ENCODE results near the gene SLC35B2. TPM values are rescaled to one million over a fixed set of nuclear protein-coding genes. Genes with fewer than 3 reads are reported as not detected.
A peak's percentile ranks its signal among the peaks of the same experiment; 100 is the strongest.

SLC35B2 gene
- total and polyA plus RNA-seq, 9 of the 15 experiments (the other 6 are each of a cell fraction or from before 2014, with no cell fraction given): 14.5 to 59.1 (median 47.1) TPM

DNA sequence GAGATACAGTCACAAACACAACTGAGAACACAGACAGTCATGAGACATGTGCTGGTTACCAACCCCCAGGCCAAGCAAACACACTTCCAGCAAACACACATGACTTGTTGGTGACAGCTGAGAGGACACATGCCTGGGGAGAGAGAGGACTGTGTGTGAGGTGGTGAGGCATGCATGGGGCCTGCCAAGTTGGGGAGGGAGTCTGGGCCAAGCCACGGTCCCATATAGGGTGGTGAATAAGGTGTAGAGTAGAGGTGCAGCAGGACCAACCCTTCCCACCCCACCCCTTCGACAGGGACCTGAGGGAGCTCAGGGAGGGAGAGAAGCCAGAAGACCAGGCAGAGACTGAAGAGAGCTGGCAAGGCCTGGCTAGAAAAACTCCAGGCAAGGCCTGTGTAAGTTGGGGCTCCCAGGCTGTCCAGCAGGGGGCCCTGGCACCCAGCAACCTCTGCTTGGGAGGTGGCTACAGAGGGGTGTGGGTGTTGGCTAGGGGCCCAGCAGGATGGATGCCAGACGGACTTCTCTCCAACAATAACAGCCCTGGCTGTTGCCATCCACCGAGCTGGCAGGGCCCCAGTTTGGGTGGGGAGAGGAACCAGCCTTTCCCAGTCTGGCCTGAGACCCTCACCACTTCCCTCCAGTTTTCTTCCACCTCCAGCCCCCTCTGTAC, 35.9 kb downstream of the SLC35B2 start (continued):
- peak in 1 of 2 experiments; percentile 35; a peak in 1 of 4 replicates for TF ChIP-seq HDAC1 (IDR thresholded peaks at IDR 0.05)
- TF ChIP-seq ILK (tag; IDR thresholded peaks at IDR 0.05; ENCODE audit: borderline replicate concordance, low read depth): no peak
- 0 out of 2 replicates have a peak, but pooled peaks have one; percentile 33 for TF ChIP-seq CREM (IDR thresholded peaks at IDR 0.05; ENCODE audit: low read depth)
- TF ChIP-seq, protein P1, sequence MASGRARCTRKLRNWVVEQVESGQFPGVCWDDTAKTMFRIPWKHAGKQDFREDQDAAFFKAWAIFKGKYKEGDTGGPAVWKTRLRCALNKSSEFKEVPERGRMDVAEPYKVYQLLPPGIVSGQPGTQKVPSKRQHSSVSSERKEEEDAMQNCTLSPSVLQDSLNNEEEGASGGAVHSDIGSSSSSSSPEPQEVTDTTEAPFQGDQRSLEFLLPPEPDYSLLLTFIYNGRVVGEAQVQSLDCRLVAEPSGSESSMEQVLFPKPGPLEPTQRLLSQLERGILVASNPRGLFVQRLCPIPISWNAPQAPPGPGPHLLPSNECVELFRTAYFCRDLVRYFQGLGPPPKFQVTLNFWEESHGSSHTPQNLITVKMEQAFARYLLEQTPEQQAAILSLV (tag; IDR thresholded peaks at IDR 0.05): no peak
- no peak for TF ChIP-seq SMAD1 (IDR thresholded peaks at IDR 0.05; ENCODE audit: low read depth, low read length, partially characterized antibody)
- TF ChIP-seq BRD9 (IDR thresholded peaks at IDR 0.05; ENCODE audit: low read depth, partially characterized antibody): no peak
- no peak for TF ChIP-seq ZNF184 (CRISPR knock-in tag; IDR thresholded peaks at IDR 0.05)
- TF ChIP-seq ASH1L (IDR thresholded peaks at IDR 0.05; ENCODE audit: borderline replicate concordance, low read depth, partially characterized antibody): no peak
- no peak for TF ChIP-seq PPARD (CRISPR knock-in tag; IDR thresholded peaks at IDR 0.05)
- no peak for TF ChIP-seq MAFF (IDR thresholded peaks at IDR 0.05; ENCODE audit: low read length)
- TF ChIP-seq CCNT2 (IDR thresholded peaks at IDR 0.05; ENCODE audit: borderline replicate concordance, extremely low read depth, insufficient read length, low read depth, low read length): no peak
- TF ChIP-seq, protein P2, sequence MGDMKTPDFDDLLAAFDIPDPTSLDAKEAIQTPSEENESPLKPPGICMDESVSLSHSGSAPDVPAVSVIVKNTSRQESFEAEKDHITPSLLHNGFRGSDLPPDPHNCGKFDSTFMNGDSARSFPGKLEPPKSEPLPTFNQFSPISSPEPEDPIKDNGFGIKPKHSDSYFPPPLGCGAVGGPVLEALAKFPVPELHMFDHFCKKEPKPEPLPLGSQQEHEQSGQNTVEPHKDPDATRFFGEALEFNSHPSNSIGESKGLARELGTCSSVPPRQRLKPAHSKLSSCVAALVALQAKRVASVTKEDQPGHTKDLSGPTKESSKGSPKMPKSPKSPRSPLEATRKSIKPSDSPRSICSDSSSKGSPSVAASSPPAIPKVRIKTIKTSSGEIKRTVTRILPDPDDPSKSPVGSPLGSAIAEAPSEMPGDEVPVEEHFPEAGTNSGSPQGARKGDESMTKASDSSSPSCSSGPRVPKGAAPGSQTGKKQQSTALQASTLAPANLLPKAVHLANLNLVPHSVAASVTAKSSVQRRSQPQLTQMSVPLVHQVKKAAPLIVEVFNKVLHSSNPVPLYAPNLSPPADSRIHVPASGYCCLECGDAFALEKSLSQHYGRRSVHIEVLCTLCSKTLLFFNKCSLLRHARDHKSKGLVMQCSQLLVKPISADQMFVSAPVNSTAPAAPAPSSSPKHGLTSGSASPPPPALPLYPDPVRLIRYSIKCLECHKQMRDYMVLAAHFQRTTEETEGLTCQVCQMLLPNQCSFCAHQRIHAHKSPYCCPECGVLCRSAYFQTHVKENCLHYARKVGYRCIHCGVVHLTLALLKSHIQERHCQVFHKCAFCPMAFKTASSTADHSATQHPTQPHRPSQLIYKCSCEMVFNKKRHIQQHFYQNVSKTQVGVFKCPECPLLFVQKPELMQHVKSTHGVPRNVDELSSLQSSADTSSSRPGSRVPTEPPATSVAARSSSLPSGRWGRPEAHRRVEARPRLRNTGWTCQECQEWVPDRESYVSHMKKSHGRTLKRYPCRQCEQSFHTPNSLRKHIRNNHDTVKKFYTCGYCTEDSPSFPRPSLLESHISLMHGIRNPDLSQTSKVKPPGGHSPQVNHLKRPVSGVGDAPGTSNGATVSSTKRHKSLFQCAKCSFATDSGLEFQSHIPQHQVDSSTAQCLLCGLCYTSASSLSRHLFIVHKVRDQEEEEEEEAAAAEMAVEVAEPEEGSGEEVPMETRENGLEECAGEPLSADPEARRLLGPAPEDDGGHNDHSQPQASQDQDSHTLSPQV (IDR thresholded peaks at IDR 0.05): 0 out of 2 replicates have a peak, but pooled peaks have one; percentile 21
- TF ChIP-seq C11orf30 (IDR thresholded peaks at IDR 0.05; ENCODE audit: low read depth): no peak
- no peak for TF ChIP-seq NCOA6 (IDR thresholded peaks at IDR 0.05)
- TF ChIP-seq, protein P3, sequence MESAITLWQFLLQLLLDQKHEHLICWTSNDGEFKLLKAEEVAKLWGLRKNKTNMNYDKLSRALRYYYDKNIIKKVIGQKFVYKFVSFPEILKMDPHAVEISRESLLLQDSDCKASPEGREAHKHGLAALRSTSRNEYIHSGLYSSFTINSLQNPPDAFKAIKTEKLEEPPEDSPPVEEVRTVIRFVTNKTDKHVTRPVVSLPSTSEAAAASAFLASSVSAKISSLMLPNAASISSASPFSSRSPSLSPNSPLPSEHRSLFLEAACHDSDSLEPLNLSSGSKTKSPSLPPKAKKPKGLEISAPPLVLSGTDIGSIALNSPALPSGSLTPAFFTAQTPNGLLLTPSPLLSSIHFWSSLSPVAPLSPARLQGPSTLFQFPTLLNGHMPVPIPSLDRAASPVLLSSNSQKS (CRISPR knock-in tag; IDR thresholded peaks at IDR 0.05): no peak
- TF ChIP-seq, protein P4, sequence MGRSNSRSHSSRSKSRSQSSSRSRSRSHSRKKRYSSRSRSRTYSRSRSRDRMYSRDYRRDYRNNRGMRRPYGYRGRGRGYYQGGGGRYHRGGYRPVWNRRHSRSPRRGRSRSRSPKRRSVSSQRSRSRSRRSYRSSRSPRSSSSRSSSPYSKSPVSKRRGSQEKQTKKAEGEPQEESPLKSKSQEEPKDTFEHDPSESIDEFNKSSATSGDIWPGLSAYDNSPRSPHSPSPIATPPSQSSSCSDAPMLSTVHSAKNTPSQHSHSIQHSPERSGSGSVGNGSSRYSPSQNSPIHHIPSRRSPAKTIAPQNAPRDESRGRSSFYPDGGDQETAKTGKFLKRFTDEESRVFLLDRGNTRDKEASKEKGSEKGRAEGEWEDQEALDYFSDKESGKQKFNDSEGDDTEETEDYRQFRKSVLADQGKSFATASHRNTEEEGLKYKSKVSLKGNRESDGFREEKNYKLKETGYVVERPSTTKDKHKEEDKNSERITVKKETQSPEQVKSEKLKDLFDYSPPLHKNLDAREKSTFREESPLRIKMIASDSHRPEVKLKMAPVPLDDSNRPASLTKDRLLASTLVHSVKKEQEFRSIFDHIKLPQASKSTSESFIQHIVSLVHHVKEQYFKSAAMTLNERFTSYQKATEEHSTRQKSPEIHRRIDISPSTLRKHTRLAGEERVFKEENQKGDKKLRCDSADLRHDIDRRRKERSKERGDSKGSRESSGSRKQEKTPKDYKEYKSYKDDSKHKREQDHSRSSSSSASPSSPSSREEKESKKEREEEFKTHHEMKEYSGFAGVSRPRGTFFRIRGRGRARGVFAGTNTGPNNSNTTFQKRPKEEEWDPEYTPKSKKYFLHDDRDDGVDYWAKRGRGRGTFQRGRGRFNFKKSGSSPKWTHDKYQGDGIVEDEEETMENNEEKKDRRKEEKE (IDR thresholded peaks at IDR 0.05; ENCODE audit: borderline replicate concordance in 1 of 2, control insufficient read depth in 1 of 2, low read depth in 2 of 2, low read length in 1 of 2): no peak

Data from K562 (cell line).